ENCODE results near the gene UBE2R2. TPM values are rescaled to one million over a fixed set of nuclear protein-coding genes. Genes with fewer than 3 reads are reported as not detected.
"Not testable (repeated sequence)": the region's sequence is repeated elsewhere in the genome, so short reads cannot be mapped to it uniquely, and the experiment has no call there.

The UBE2R2 gene
- total RNA-seq, 1 experiment from 2014 or later = 52.1 TPM

DNA sequence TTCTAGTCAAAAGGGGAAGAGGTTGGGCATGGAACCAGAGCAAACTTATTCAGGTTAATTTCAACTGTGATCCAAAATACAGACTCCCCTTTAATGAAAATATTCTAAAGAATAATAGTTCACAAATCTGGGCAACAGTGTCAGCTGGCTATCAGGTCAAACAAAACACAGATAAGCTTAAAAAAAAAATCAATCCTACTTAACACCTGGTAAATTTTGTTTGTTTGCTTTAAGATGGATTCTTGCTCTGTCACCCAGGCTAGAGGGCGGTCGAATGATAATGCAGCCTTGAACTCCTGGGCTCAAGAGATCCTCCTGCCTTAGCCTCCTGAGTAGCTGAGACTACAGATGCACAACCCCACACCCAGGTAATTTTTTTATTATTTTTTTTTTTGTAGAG lies 142.8 kb downstream of the UBE2R2 start:
- no peaks in the 10 kb centered on the region for H3K27me3 Mint-ChIP-seq (ENCODE audit: low read depth)
- Histone ChIP-seq H4K20me1 (ENCODE audit: control insufficient read depth, insufficient read depth, insufficient read length) (no peaks in the 10 kb centered on the region), H3K27ac (ENCODE audit: insufficient read length, low read depth, low read length) (no peak overlapping the region), H3K56ac (ENCODE audit: insufficient read length, low read depth, low read length) (no peak overlapping the region), H2BK15ac (ENCODE audit: low read depth, low read length) (no peak overlapping the region), H2BK20ac (ENCODE audit: low read depth, low read length, poor library complexity, severe bottlenecking) (no peak overlapping the region), H4K5ac (ENCODE audit: insufficient read length, low read depth, low read length) (no peak overlapping the region), H2BK12ac (ENCODE audit: insufficient read length, low read depth, low read length) (no peak overlapping the region), H3T11ph (ENCODE audit: low read length) (no peak overlapping the region), H3K23ac (ENCODE audit: insufficient read length, low read depth, low read length) (no peak overlapping the region), H3K79me2 (ENCODE audit: insufficient read depth, low read length) (no peaks in the 10 kb centered on the region), H2AK5ac (ENCODE audit: insufficient read length, low read length) (no peak overlapping the region), H3K79me1 (ENCODE audit: insufficient read depth, low read depth, low read length, poor library complexity, severe bottlenecking) (no peaks in the 10 kb centered on the region), H2BK5ac (ENCODE audit: insufficient read length, low read length) (no peak overlapping the region), H3K14ac (ENCODE audit: insufficient read depth, low read length) (no peak overlapping the region), H3K27me3 (ENCODE audit: insufficient read depth, low read length) (no peaks in the 10 kb centered on the region), H3K18ac (ENCODE audit: insufficient read length, low read depth, low read length) (no peak overlapping the region), H3K9me3 (ENCODE audit: control insufficient read depth, low read depth, low read length) (no peaks in the 10 kb centered on the region), H2BK120ac (ENCODE audit: low read depth, low read length, poor library complexity, severe bottlenecking) (no peak overlapping the region), H2AFZ (ENCODE audit: low read length) (no peak overlapping the region), H3K9ac (ENCODE audit: extremely low read depth, insufficient read length, low read length) (no peak overlapping the region), H3K4me1 (ENCODE audit: insufficient read depth, low read length) (no peaks in the 10 kb centered on the region), H3K23me2 (ENCODE audit: insufficient read length, low read depth, low read length, poor library complexity, severe bottlenecking) (no peaks in the 10 kb centered on the region), H3K4me2 (ENCODE audit: insufficient read depth, insufficient read length, low read length) (no peak overlapping the region), H3K4ac (ENCODE audit: low read depth, low read length) (no peak overlapping the region), H4K8ac (replicated peaks; ENCODE audit: insufficient read length, low read depth, low read length) (no peak overlapping the region), H4K91ac (ENCODE audit: insufficient read length, low read depth, low read length) (no peak overlapping the region)
- no peaks in the 10 kb centered on the region for H3K9me3 Mint-ChIP-seq
- H3K4me3 Mint-ChIP-seq = no peak overlapping the region
- no peak overlapping the region for H3K27ac Mint-ChIP-seq
- H3K36me3 Mint-ChIP-seq (ENCODE audit: insufficient read depth in 1 of 3, low read depth in 3 of 3) = peaks cover 10 to 67% (median 52%) of the 10 kb centered on the region in 3 experiments; a peak in 6 of 7 replicates
- TF ChIP-seq, protein P1, sequence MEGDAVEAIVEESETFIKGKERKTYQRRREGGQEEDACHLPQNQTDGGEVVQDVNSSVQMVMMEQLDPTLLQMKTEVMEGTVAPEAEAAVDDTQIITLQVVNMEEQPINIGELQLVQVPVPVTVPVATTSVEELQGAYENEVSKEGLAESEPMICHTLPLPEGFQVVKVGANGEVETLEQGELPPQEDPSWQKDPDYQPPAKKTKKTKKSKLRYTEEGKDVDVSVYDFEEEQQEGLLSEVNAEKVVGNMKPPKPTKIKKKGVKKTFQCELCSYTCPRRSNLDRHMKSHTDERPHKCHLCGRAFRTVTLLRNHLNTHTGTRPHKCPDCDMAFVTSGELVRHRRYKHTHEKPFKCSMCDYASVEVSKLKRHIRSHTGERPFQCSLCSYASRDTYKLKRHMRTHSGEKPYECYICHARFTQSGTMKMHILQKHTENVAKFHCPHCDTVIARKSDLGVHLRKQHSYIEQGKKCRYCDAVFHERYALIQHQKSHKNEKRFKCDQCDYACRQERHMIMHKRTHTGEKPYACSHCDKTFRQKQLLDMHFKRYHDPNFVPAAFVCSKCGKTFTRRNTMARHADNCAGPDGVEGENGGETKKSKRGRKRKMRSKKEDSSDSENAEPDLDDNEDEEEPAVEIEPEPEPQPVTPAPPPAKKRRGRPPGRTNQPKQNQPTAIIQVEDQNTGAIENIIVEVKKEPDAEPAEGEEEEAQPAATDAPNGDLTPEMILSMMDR (conservative IDR thresholded peaks at IDR 0.05) = no peak
- no peaks in the 10 kb centered on the region for H3K4me1 Mint-ChIP-seq
- WGBS (ENCODE audit: extremely low coverage, insufficient read length, low lambda C conversion rate) = no CpG with 5 or more reads among the region's 2 CpGs
- DNase-seq = no peak

DNA sequence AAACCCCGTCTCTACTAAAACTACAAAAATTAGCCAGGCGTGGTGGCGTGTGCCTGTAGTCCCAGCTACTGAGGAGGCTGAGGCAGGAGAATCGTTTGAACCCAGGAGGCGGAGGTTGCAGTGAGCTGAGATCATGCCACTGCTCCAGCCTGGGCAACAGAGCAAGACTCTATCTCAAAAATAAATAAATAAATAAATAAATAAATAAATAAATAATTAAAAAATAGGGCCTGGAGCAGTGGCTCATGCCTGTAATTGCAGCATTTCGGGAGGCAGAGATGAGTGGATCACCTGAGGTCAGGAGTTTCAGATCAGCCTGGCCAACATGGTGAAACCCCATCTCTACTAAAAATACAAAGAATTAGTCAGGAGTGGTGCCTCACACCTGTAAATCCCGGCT lies 145.5 kb downstream of the UBE2R2 start:
- H3K56ac ChIP-seq (ENCODE audit: insufficient read length, low read depth, low read length); H4K8ac ChIP-seq (replicated peaks; ENCODE audit: insufficient read length, low read depth, low read length); H3K27me3 Mint-ChIP-seq (ENCODE audit: low read depth); H3K79me2 ChIP-seq (ENCODE audit: insufficient read depth, low read length); H3T11ph ChIP-seq (ENCODE audit: low read length); H2AK5ac ChIP-seq (ENCODE audit: insufficient read length, low read length); H3K18ac ChIP-seq (ENCODE audit: insufficient read length, low read depth, low read length); H2AFZ ChIP-seq (ENCODE audit: low read length); H2BK15ac ChIP-seq (ENCODE audit: low read depth, low read length); H3K9me3 ChIP-seq (ENCODE audit: control insufficient read depth, low read depth, low read length); H3K79me1 ChIP-seq (ENCODE audit: insufficient read depth, low read depth, low read length, poor library complexity, severe bottlenecking); H4K91ac ChIP-seq (ENCODE audit: insufficient read length, low read depth, low read length); DNase-seq; H3K27ac Mint-ChIP-seq; H3K4me2 ChIP-seq (ENCODE audit: insufficient read depth, insufficient read length, low read length); H2BK5ac ChIP-seq (ENCODE audit: insufficient read length, low read length); H3K27ac ChIP-seq (ENCODE audit: insufficient read length, low read depth, low read length); H4K5ac ChIP-seq (ENCODE audit: insufficient read length, low read depth, low read length); H3K9ac ChIP-seq (ENCODE audit: extremely low read depth, insufficient read length, low read length); H2BK12ac ChIP-seq (ENCODE audit: insufficient read length, low read depth, low read length); H3K27me3 ChIP-seq (ENCODE audit: insufficient read depth, low read length); H2BK20ac ChIP-seq (ENCODE audit: low read depth, low read length, poor library complexity, severe bottlenecking); H3K4me3 Mint-ChIP-seq; H2BK120ac ChIP-seq (ENCODE audit: low read depth, low read length, poor library complexity, severe bottlenecking); H3K4me1 Mint-ChIP-seq; H4K20me1 ChIP-seq (ENCODE audit: control insufficient read depth, insufficient read depth, insufficient read length); H3K9me3 Mint-ChIP-seq; H3K4ac ChIP-seq (ENCODE audit: low read depth, low read length); H3K4me1 ChIP-seq (ENCODE audit: insufficient read depth, low read length); H3K23me2 ChIP-seq (ENCODE audit: insufficient read length, low read depth, low read length, poor library complexity, severe bottlenecking); H3K23ac ChIP-seq (ENCODE audit: insufficient read length, low read depth, low read length); H3K14ac ChIP-seq (ENCODE audit: insufficient read depth, low read length): not testable (repeated sequence)
- WGBS (ENCODE audit: extremely low coverage, insufficient read length, low lambda C conversion rate) = no CpG with 5 or more reads among the region's 7 CpGs
- H3K36me3 Mint-ChIP-seq (ENCODE audit: insufficient read depth in 1 of 3, low read depth in 3 of 3) = peaks cover 1 to 56% (median 38%) of the 10 kb centered on the region in 3 experiments; a peak in 5 of 7 replicates
